ENCODE data around the gene ALPG.

Gene ALPG

GRCh38 chr2:232455426-232456255 lies 49.0 kb downstream of the ALPG start, which contains the start of gene ALPI:
Gene ALPI (plus strand): TSS chr2:232456153. CDS start chr2:232456200, 47 bp downstream.
- no peak within 1 kb of the TSS for H3K27ac ChIP-seq
- H3K9ac ChIP-seq, result no peak within 1 kb of the TSS
- no peak for TF ChIP-seq Cebpa-rat (IDR thresholded peaks at IDR 0.05)
- no peaks in the 10 kb centered on the region for H3K4me1 ChIP-seq
- H3K9me3 ChIP-seq, result no peaks in the 10 kb centered on the region
- no peak within 1 kb of the TSS for H3K4me3 ChIP-seq
- H3K27me3 ChIP-seq, result no peaks in the 10 kb centered on the region
- no peaks in the 10 kb centered on the region for H4K20me1 ChIP-seq
- H3K36me3 ChIP-seq, result no peaks in the 10 kb centered on the region
- no peak within 1 kb of the TSS for H3K4me2 ChIP-seq

GRCh38 chr2:232456296-232457120 lies 49.9 kb downstream of the ALPG start:
- Histone ChIP-seq H3K9me3 (no peaks in the 10 kb centered on the region), H3K27me3 (no peaks in the 10 kb centered on the region), H3K27ac (no peak overlapping the region), H3K4me1 (no peaks in the 10 kb centered on the region), H4K20me1 (no peaks in the 10 kb centered on the region), H3K4me2 (no peak overlapping the region), H3K36me3 (no peaks in the 10 kb centered on the region), H3K9ac (no peak overlapping the region), H3K4me3 (no peak overlapping the region)
- no peak for TF ChIP-seq Cebpa-rat (IDR thresholded peaks at IDR 0.05)

DNA sequence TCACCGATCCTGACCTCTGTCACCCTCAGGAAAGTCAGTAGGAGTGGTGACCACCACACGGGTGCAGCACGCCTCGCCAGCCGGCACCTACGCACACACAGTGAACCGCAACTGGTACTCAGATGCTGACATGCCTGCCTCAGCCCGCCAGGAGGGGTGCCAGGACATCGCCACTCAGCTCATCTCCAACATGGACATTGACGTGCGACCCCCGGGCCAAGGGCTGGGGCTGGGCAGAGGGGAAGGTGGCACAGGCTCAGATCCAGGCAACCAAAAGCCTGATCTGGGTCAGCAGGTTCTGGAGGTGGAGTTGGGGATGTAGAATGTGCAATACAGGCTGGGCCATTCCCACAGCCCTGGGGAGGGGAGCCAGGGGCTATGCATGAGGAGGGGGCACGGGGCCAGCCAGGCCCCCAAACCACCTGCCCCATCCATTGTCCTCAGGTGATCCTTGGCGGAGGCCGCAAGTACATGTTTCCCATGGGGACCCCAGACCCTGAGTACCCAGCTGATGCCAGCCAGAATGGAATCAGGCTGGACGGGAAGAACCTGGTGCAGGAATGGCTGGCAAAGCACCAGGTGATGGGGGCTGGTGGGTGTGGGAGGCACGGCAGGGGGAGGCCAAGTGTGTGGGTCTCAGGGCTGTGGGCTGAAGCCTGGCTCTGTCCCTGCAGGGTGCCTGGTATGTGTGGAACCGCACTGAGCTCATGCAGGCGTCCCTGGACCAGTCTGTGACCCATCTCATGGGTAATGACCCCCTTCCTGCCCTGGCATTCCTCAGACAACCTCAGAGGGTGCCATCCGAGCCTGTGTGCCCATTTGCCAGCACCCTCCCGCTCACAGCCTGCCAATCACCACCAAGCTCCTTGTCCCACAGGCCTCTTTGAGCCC lies 50.7 kb downstream of the ALPG start:
- Histone ChIP-seq H3K4me3 (no peak overlapping the region), H3K4me1 (no peaks in the 10 kb centered on the region), H3K9ac (no peak overlapping the region), H3K36me3 (no peaks in the 10 kb centered on the region), H3K27me3 (no peaks in the 10 kb centered on the region), H3K9me3 (no peaks in the 10 kb centered on the region), H3K27ac (no peak overlapping the region), H4K20me1 (no peaks in the 10 kb centered on the region), H3K4me2 (no peak overlapping the region)
- no peak for TF ChIP-seq Cebpa-rat (IDR thresholded peaks at IDR 0.05)

- no peaks in the 10 kb centered on the region for H3K27me3 ChIP-seq
- H3K4me2 ChIP-seq, result no peak overlapping the region
- no peak overlapping the region for H3K27ac ChIP-seq
These were observed 51.5 kb downstream of the ALPG start for GRCh38 chr2:232458051-232458660.

DNA sequence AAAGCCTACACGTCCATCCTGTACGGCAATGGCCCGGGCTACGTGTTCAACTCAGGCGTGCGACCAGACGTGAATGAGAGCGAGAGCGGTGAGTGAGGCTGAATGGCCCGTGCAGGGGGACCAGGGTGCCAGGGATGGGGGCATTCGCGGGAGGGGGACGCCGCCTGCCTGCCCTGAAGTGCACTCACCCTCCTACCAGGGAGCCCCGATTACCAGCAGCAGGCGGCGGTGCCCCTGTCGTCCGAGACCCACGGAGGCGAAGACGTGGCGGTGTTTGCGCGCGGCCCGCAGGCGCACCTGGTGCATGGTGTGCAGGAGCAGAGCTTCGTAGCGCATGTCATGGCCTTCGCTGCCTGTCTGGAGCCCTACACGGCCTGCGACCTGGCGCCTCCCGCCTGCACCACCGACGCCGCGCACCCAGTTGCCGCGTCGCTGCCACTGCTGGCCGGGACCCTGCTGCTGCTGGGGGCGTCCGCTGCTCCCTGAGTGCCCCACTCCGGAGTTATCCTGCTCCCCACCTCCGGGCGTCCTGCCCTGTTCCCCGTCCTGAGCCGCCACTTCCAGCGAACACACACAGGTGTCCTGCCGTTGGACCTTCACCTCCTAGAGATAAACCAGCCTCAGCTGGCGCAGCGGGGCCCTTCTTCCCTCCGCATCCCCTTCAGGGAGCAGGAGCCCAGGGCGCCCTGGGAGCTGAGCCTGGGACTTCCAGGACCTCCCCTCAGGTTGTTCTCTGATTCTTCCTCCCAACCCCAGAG lies 52.2 kb downstream of the ALPG start:
- no peaks in the 10 kb centered on the region for H3K36me3 ChIP-seq
- no peak overlapping the region for H3K4me3 ChIP-seq
- H3K4me2 ChIP-seq, result no peak overlapping the region
- no peak for TF ChIP-seq Cebpa-rat (IDR thresholded peaks at IDR 0.05)
- H3K9me3 ChIP-seq, result no peaks in the 10 kb centered on the region
- H3K27ac ChIP-seq, result no peak overlapping the region
- no peaks in the 10 kb centered on the region for H3K4me1 ChIP-seq
- no peaks in the 10 kb centered on the region for H4K20me1 ChIP-seq
- H3K27me3 ChIP-seq, result no peaks in the 10 kb centered on the region
- H3K9ac ChIP-seq, result no peak overlapping the region

More at GRCh38 chr2:232458051-232458660, 51.5 kb downstream of the ALPG start:
- no peak for TF ChIP-seq Cebpa-rat (IDR thresholded peaks at IDR 0.05)
- H3K9ac ChIP-seq, result no peak overlapping the region
- no peak overlapping the region for H3K4me3 ChIP-seq
- no peaks in the 10 kb centered on the region for H3K4me1 ChIP-seq
- H4K20me1 ChIP-seq, result no peaks in the 10 kb centered on the region
- no peaks in the 10 kb centered on the region for H3K9me3 ChIP-seq
- H3K36me3 ChIP-seq, result no peaks in the 10 kb centered on the region

- H3K4me2 ChIP-seq, result no peak overlapping the region
These were observed 52.9 kb downstream of the ALPG start for GRCh38 chr2:232459419-232460035.

GRCh38 chr2:232460171-232460570 lies 53.5 kb downstream of the ALPG start:
- Histone ChIP-seq H3K27ac (no peak overlapping the region), H3K9me3 (no peaks in the 10 kb centered on the region), H3K4me2 (no peak overlapping the region), H3K9ac (no peak overlapping the region), H3K36me3 (no peaks in the 10 kb centered on the region), H3K4me1 (no peaks in the 10 kb centered on the region), H3K4me3 (no peak overlapping the region), H4K20me1 (no peaks in the 10 kb centered on the region), H3K27me3 (no peaks in the 10 kb centered on the region)
- no peak for TF ChIP-seq Cebpa-rat (IDR thresholded peaks at IDR 0.05)

More at GRCh38 chr2:232459419-232460035, 52.9 kb downstream of the ALPG start:
- no peak overlapping the region for H3K9ac ChIP-seq
- H3K9me3 ChIP-seq, result no peaks in the 10 kb centered on the region
- H3K36me3 ChIP-seq, result no peaks in the 10 kb centered on the region
- no peak overlapping the region for H3K27ac ChIP-seq
- no peaks in the 10 kb centered on the region for H4K20me1 ChIP-seq
- no peak for TF ChIP-seq Cebpa-rat (IDR thresholded peaks at IDR 0.05)
- H3K4me3 ChIP-seq, result no peak overlapping the region
- H3K4me1 ChIP-seq, result no peaks in the 10 kb centered on the region
- H3K27me3 ChIP-seq, result no peaks in the 10 kb centered on the region
